Parathyroid adenoma (tissue), 2 donors: Measurements from ENCODE around the gene GNB1L.

Experiments
- H2AFZ ChIP-seq: fragments of 300-600 bp; sonication (generic); one replicate; pipeline ENCODE4 v1.7.0; 2017; ENCODE audit warnings: antibody characterized with exemption, mild to moderate bottlenecking
- H3K27ac ChIP-seq: fragments of 300-600 bp; sonication (generic); one replicate; pipeline ENCODE4 v1.7.0; 2017
- H3K27me3 ChIP-seq: fragments of 300-600 bp; sonication (generic); one replicate; pipeline ENCODE4 v1.7.0; 2017; ENCODE audit warnings: low read length; ENCODE audit not compliant: control insufficient read depth, insufficient read depth
- H3K36me3 ChIP-seq: fragments of 300-600 bp; sonication (generic); one replicate; pipeline ENCODE4 v1.7.0; 2017; ENCODE audit warnings: low read length; ENCODE audit not compliant: control insufficient read depth, insufficient read depth
- H3K4me1 ChIP-seq: fragments of 300-600 bp; sonication (generic); one replicate; pipeline ENCODE4 v1.7.0; 2017; ENCODE audit warnings: control low read depth
- H3K4me2 ChIP-seq: fragments of 300-600 bp; sonication (generic); one replicate; pipeline ENCODE4 v1.7.0; 2017; ENCODE audit warnings: low read length
- H3K4me3 ChIP-seq: fragments of 300-600 bp; sonication (generic); one replicate; pipeline ENCODE4 v1.7.0; 2017; ENCODE audit warnings: low read depth, low read length
- H3K79me2 ChIP-seq: fragments of 300-600 bp; sonication (generic); one replicate; pipeline ENCODE4 v1.7.0; 2017; ENCODE audit warnings: control low read depth
- H3K9ac ChIP-seq: fragments of 300-600 bp; sonication (generic); one replicate; pipeline ENCODE4 v1.7.0; 2017; ENCODE audit warnings: mild to moderate bottlenecking
- H3K9me3 ChIP-seq: fragments of 300-600 bp; sonication (generic); one replicate; pipeline ENCODE4 v1.7.0; 2017; ENCODE audit warnings: low read length; ENCODE audit not compliant: control insufficient read depth
- CTCF ChIP-seq: fragments of 300-600 bp; sonication (generic); IDR thresholded peaks from one replicate; pipeline ENCODE4 v1.7.0; 2017; ENCODE audit warnings: antibody characterized with exemption, mild to moderate bottlenecking
- donor health status: primary hyperparathyroidism.

The GNB1L gene

GRCh38 chr22:19855504-19856409, 1.1 kb upstream of the GNB1L start:
- Histone ChIP-seq H3K27me3 (no peaks in the 10 kb centered on the region), H3K27ac (peak overlapping the region; percentile 97), H3K4me1 (peaks cover 8% of the 10 kb centered on the region), H3K79me2 (peaks cover 8% of the 10 kb centered on the region), H2AFZ (peak overlapping the region; percentile 94), H3K36me3 (no peaks in the 10 kb centered on the region), H3K4me3 (peak overlapping the region; percentile 91), H3K9me3 (no peaks in the 10 kb centered on the region), H3K9ac (peak overlapping the region; percentile 69), H3K4me2 (peak overlapping the region; percentile 85)
- TF ChIP-seq CTCF: no peak

- Histone ChIP-seq H2AFZ (peak overlapping the region; percentile 73), H3K27ac (peak overlapping the region; percentile 97), H3K9ac (peak overlapping the region; percentile 61), H3K27me3 (no peaks in the 10 kb centered on the region), H3K4me2 (peak overlapping the region; percentile 98), H3K4me3 (peak overlapping the region; percentile 91), H3K4me1 (peaks cover 8% of the 10 kb centered on the region), H3K36me3 (no peaks in the 10 kb centered on the region), H3K9me3 (no peaks in the 10 kb centered on the region), H3K79me2 (peaks cover 8% of the 10 kb centered on the region)
- no peak for TF ChIP-seq CTCF
Observed at GRCh38 chr22:19853879-19854777, 546 bp downstream of the GNB1L start.

- Histone ChIP-seq H3K9me3 (no peaks in the 10 kb centered on the region), H3K4me2 (peak overlapping the region; percentile 98), H3K36me3 (no peaks in the 10 kb centered on the region), H3K79me2 (peaks cover 8% of the 10 kb centered on the region), H3K27ac (peak overlapping the region; percentile 97), H3K9ac (peak overlapping the region; percentile 53), H3K27me3 (no peaks in the 10 kb centered on the region), H3K4me1 (peaks cover 12% of the 10 kb centered on the region), H3K4me3 (peak overlapping the region; percentile 91), H2AFZ (no peak overlapping the region)
- TF ChIP-seq CTCF: no peak
Observed at GRCh38 chr22:19853058-19853878, 1.4 kb downstream of the GNB1L start.

GRCh38 chr22:19852177-19852781, 2.4 kb downstream of the GNB1L start:
- no peak overlapping the region for H3K27ac ChIP-seq
- no peaks in the 10 kb centered on the region for H3K9me3 ChIP-seq
- no peak overlapping the region for H3K4me3 ChIP-seq
- H3K4me1 ChIP-seq: peaks cover 12% of the 10 kb centered on the region
- H3K36me3 ChIP-seq: no peaks in the 10 kb centered on the region
- no peak overlapping the region for H3K9ac ChIP-seq
- H3K4me2 ChIP-seq: no peak overlapping the region
- no peak for TF ChIP-seq CTCF
- H2AFZ ChIP-seq: no peak overlapping the region
- peaks cover 8% of the 10 kb centered on the region for H3K79me2 ChIP-seq
- H3K27me3 ChIP-seq: no peaks in the 10 kb centered on the region
